Prostate gland (tissue), 2 donors: ENCODE data around the gene PAX1.

ENCODE experiments used
- CTCF ChIP-seq, 4 experiments: fragments of 200-600 bp in 2 of 4; fragments of 450-650 bp in 2 of 4; sonication (generic) in 2 of 4; IDR thresholded peaks; 1 replicate in 3 of 4; 2 replicates in 1 of 4; pipeline ENCODE4 v1.5.1; 2016 to 2019; ENCODE audit warnings: antibody characterized with exemption in 4 of 4, mild to moderate bottlenecking in 2 of 4, moderate library complexity in 2 of 4
- POLR2A ChIP-seq: fragments of 450-650 bp; IDR thresholded peaks from one replicate; pipeline ENCODE4 v1.6.1; 2016; ENCODE audit warnings: antibody characterized with exemption, mild to moderate bottlenecking

DNA sequence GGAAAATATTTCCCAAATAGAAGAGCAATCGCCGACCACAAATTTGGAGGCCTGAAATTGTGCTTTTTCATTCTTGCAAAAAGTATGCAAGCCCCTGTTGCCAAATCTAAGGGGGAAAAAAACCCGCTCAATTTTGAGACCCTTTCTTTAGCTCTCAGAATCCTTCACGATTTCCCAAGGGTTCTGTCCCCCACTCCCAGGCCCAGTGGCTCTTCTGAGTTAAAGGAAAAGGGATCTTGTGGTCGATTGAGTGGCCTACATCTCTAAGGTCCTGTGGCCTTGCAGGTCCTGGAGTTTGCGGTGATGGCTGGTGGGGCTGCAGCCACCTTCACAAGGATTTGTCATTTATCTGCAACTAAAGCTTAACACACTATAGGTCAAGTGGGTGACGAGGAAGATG lies 1.8 kb downstream of the PAX1 start:
- TF ChIP-seq CTCF (IDR thresholded peaks at IDR 0.05) (no peak), POLR2A (no peak)
